Measurements from ENCODE around the gene CDC25B.

DNA sequence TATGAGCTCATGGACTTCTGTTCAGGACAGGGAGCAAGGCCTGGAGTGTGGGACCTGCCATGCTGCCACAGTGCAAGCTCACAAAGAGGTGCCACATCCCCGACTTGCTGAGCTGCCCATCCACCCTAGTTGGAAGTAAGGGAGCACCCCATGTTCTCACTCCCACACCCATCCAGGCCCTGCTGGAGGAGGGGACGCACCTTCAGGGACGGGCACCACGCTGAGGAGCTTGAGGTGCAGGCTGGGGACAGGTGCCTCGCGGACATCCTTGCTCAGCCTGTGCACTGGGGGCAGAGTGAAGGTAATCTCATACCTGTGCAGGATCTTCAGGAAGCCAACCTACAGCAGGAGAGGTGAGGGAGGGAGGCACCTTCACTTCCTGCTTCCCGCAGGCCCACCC, 40.8 kb upstream of the CDC25B start:
- TF ChIP-seq POLR2AphosphoS5 (IDR thresholded peaks at IDR 0.05; ENCODE audit: low read depth, low read length) (no peak), TAF7 (optimal IDR thresholded peaks at IDR 0.05; ENCODE audit: borderline replicate concordance, low read depth, low read length) (no peak), POLR2A (IDR thresholded peaks at IDR 0.05; ENCODE audit: control extremely low read depth in 1 of 2, low read depth in 2 of 2, low read length in 2 of 2) (no peak), TAF1 (IDR thresholded peaks at IDR 0.05; ENCODE audit: low read depth, low read length) (no peak), MAFK (IDR thresholded peaks at IDR 0.05; ENCODE audit: low read depth, low read length) (no peak), EP300 (IDR thresholded peaks at IDR 0.05; ENCODE audit: borderline replicate concordance in 1 of 2, low read depth in 2 of 2, low read length in 2 of 2) (no peak), PHF8 (conservative IDR thresholded peaks at IDR 0.05; ENCODE audit: low read depth, low read length) (no peak), EZH2 (IDR thresholded peaks at IDR 0.05; ENCODE audit: low read depth, low read length, severe bottlenecking) (no peak)
- TF ChIP-seq, protein P1, sequence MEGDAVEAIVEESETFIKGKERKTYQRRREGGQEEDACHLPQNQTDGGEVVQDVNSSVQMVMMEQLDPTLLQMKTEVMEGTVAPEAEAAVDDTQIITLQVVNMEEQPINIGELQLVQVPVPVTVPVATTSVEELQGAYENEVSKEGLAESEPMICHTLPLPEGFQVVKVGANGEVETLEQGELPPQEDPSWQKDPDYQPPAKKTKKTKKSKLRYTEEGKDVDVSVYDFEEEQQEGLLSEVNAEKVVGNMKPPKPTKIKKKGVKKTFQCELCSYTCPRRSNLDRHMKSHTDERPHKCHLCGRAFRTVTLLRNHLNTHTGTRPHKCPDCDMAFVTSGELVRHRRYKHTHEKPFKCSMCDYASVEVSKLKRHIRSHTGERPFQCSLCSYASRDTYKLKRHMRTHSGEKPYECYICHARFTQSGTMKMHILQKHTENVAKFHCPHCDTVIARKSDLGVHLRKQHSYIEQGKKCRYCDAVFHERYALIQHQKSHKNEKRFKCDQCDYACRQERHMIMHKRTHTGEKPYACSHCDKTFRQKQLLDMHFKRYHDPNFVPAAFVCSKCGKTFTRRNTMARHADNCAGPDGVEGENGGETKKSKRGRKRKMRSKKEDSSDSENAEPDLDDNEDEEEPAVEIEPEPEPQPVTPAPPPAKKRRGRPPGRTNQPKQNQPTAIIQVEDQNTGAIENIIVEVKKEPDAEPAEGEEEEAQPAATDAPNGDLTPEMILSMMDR (IDR thresholded peaks at IDR 0.05; ENCODE audit: control extremely low read depth in 1 of 3, insufficient read depth in 1 of 3, low read depth in 1 of 3, low read length in 3 of 3) = no peak

Data from H1 (cell line).